Vagina (tissue), 2 donors: Measurements from ENCODE around the gene CMIP. TPM values are rescaled to one million over a fixed set of nuclear protein-coding genes. Genes with fewer than 3 reads are reported as not detected.
A peak's percentile ranks its signal among the peaks of the same experiment; 100 is the strongest.

Experiments
- DNase-seq, 2 donors: peaks; one replicate each; pipeline ENCODE4 v3.0.0-alpha.2; 2017; ENCODE audit errors: extremely low spot score in 2 of 2
- H3K27ac ChIP-seq: fragments of 200-600 bp; sonication (generic); one replicate; pipeline ENCODE4 v1.5.1; 2019
- H3K27me3 ChIP-seq: fragments of 200-600 bp; sonication (generic); one replicate; pipeline ENCODE4 v1.5.1; 2019
- H3K36me3 ChIP-seq, 2 donors: fragments of 200-600 bp; sonication (generic); one replicate each; pipeline ENCODE4 v1.5.1; 2017 to 2019
- H3K4me1 ChIP-seq: fragments of 200-600 bp; sonication (generic); one replicate; pipeline ENCODE4 v1.5.1; 2019
- H3K4me3 ChIP-seq, 2 donors: fragments of 200-600 bp; sonication (generic); 1 replicate in 1 of 2; 2 replicates in 1 of 2; pipeline ENCODE4 v1.5.1; 2016 to 2019
- H3K9me3 ChIP-seq: fragments of 200-600 bp; sonication (generic); one replicate; pipeline ENCODE4 v1.5.1; 2019
- POLR2A ChIP-seq, 2 donors: fragments of 450-650 bp; IDR thresholded peaks; one replicate each; pipeline ENCODE4 v1.6.1; 2017; ENCODE audit warnings: antibody characterized with exemption in 2 of 2, mild to moderate bottlenecking in 2 of 2, moderate library complexity in 2 of 2
- POLR2AphosphoS5 ChIP-seq, 2 donors: sonication (generic); formaldehyde crosslinking; IDR thresholded peaks; one replicate each; pipeline ENCODE4 v1.9.0; 2017; ENCODE audit warnings: antibody characterized with exemption in 2 of 2, mild to moderate bottlenecking in 2 of 2, low read depth in 1 of 2; ENCODE audit not compliant: insufficient read depth in 1 of 2
- intact Hi-C: fragments of 100-400 bp; cut with DNase I; formaldehyde crosslinking; loops from one replicate; pipeline ENCODE4 v1.15.1; 2023
- total RNA-seq: library from RNA; depleted of rRNA; stranded (reverse); fragments of >200 nt; gene quantifications from one replicate; pipeline ENCODE4 v1.2.3, GENCODE V29; 2016
- TF ChIP-seq, protein P1 (sequence below), 3 experiments: fragments of 450-650 bp in 2 of 3; fragments of 200-600 bp in 1 of 3; sonication (generic) in 1 of 3; IDR thresholded peaks; one replicate each; pipeline ENCODE4 v1.5.1; 2017 to 2019; ENCODE audit warnings: antibody characterized with exemption in 3 of 3, mild to moderate bottlenecking in 2 of 3, moderate library complexity in 2 of 3

CMIP gene
- total RNA-seq: 66.3 TPM

GRCh38 chr16:81444448-81445121 is at the start of gene CMIP:
Gene CMIP, plus strand, starts transcription at chr16:81444808.
- Histone ChIP-seq H3K36me3 (no peaks in the 10 kb centered on the region), H3K9me3 (no peaks in the 10 kb centered on the region), H3K27me3 (no peaks in the 10 kb centered on the region), H3K27ac (peak within 1 kb of the TSS; percentile 93), H3K4me1 (peaks cover 33% of the 10 kb centered on the region), H3K4me3 (peak within 1 kb of the TSS; percentile 87 to 97)
- intact Hi-C loops: loop anchor here (5.0 kb wide), 1 partner anchor 163 kb away; no protein-coding TSS in a partner anchor
- TF ChIP-seq, protein P1, sequence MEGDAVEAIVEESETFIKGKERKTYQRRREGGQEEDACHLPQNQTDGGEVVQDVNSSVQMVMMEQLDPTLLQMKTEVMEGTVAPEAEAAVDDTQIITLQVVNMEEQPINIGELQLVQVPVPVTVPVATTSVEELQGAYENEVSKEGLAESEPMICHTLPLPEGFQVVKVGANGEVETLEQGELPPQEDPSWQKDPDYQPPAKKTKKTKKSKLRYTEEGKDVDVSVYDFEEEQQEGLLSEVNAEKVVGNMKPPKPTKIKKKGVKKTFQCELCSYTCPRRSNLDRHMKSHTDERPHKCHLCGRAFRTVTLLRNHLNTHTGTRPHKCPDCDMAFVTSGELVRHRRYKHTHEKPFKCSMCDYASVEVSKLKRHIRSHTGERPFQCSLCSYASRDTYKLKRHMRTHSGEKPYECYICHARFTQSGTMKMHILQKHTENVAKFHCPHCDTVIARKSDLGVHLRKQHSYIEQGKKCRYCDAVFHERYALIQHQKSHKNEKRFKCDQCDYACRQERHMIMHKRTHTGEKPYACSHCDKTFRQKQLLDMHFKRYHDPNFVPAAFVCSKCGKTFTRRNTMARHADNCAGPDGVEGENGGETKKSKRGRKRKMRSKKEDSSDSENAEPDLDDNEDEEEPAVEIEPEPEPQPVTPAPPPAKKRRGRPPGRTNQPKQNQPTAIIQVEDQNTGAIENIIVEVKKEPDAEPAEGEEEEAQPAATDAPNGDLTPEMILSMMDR (IDR thresholded peaks at IDR 0.05): no peak
- TF ChIP-seq POLR2A (IDR thresholded peaks at IDR 0.05): peak in 1 of 2 donors; percentile 31
- no peak for DNase-seq

- Histone ChIP-seq H3K36me3 (peaks cover 0 to 14% of the 10 kb centered on the region in 2 donors), H3K4me3 (no peak overlapping the region), H3K27me3 (no peaks in the 10 kb centered on the region), H3K9me3 (no peaks in the 10 kb centered on the region), H3K4me1 (no peaks in the 10 kb centered on the region), H3K27ac (peak overlapping the region; percentile 27)
- TF ChIP-seq, protein P1 (IDR thresholded peaks at IDR 0.05): no peak
- TF ChIP-seq POLR2A (IDR thresholded peaks at IDR 0.05): no peak
- TF ChIP-seq POLR2AphosphoS5 (IDR thresholded peaks at IDR 0.05; ENCODE audit: insufficient read depth in 1 of 2, low read depth in 1 of 2): no peak
- intact Hi-C loops: no loop called here
- DNase-seq: peak in 1 of 2 donors; percentile 70
Measured at GRCh38 chr16:81394966-81395655, 49.5 kb upstream of the CMIP start.

DNA sequence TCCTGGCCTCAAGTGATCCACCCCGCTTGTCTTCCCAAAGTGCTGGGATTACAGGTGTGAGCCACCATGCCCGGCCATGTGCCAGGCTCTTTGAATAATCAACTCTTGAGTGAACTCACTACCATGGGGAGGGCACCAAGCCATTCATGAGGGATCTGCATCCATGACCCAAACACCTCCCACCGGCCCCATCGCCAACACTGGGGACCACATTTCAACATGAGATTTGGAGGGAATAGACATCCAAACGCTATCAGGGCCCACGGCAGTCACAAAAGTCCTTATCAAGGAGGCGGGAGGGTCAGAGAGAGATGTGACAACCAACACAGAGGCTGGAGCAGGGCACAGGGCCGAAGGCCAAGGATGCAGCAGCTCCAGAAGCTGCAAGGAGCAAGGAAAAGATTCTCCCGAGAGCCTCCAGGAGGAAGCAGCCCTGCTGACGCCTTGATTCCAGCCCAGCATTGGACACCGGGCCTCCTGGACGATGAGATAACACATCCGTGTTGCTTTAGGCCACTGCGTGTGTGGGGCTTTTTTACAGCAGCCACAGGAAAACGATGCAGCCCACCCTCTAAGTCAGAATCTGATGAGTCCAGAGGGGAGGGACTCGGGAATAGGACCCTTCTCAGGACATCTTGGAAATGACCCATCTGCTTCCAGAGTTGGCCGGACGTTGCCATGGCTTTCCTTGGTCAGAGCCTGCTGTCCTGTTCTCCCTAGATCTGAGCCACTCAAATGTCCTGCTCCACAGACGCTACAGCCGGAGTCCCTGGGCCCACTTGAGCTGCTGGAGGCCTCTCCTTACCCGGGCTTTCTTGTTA is 47.3 kb upstream of the CMIP start:
- intact Hi-C loops: no loop called here
- peak in 1 of 2 donors; percentile 70 for DNase-seq
- TF ChIP-seq POLR2AphosphoS5 (IDR thresholded peaks at IDR 0.05; ENCODE audit: insufficient read depth in 1 of 2, low read depth in 1 of 2) (no peak), POLR2A (IDR thresholded peaks at IDR 0.05) (no peak)
- TF ChIP-seq, protein P1 (IDR thresholded peaks at IDR 0.05): no peak
- Histone ChIP-seq H3K27ac (no peak overlapping the region), H3K4me1 (no peaks in the 10 kb centered on the region), H3K9me3 (no peaks in the 10 kb centered on the region), H3K4me3 (no peak overlapping the region), H3K36me3 (no peaks in the 10 kb centered on the region), H3K27me3 (no peaks in the 10 kb centered on the region)

DNA sequence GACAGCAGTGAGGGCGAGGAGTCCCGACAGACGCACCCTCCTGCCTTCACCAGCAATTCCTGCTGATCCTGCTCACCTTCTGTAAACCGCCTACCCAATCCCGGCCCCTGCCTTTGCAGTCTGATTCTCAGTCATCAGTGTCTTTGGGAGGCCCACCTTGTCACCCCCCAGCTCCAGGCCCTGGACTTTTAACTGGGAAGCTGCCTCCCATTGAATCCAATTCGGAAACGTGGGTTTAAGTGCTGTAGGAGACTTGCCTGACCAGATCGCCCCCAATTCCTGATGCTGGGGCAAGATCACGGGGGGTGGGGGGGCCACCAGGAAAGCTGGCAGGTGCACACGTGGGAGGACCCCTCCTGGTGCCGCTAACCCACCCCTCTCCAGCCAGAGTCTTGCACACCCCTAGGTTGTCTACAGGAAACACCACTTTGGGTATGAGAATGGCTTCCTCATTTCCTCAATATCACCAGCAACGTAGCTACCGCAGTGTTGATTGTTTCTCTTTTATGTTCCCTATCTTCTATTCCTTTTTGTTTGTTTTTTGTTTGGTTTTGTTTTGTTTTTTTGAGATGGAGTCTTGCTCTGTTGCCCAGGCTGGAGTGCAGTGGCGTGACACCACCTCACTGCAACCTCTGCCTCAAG is 46.6 kb upstream of the CMIP start:
- Histone ChIP-seq H3K4me3 (no peak overlapping the region), H3K27ac (no peak overlapping the region), H3K9me3 (no peaks in the 10 kb centered on the region), H3K27me3 (no peaks in the 10 kb centered on the region), H3K4me1 (no peaks in the 10 kb centered on the region), H3K36me3 (no peaks in the 10 kb centered on the region)
- intact Hi-C loops: no loop called here
- no peak for DNase-seq
- no peak for TF ChIP-seq POLR2AphosphoS5 (IDR thresholded peaks at IDR 0.05; ENCODE audit: insufficient read depth in 1 of 2, low read depth in 1 of 2)
- no peak for TF ChIP-seq POLR2A (IDR thresholded peaks at IDR 0.05)
- TF ChIP-seq, protein P1 (IDR thresholded peaks at IDR 0.05): no peak
